T-helper 2 cell treated with Interferon-gamma antibody and Interleukin-4, amounts not matched to agents 100 ng/mL and 5 ng/mL, for 36 hours (primary cell): ENCODE results near the gene SLC35E3. TPM values are rescaled to one million over a fixed set of nuclear protein-coding genes. Genes with fewer than 3 reads are reported as not detected.

ENCODE experiments used
- intact Hi-C: fragments of 100-400 bp; cut with micrococcal nuclease; formaldehyde crosslinking; loops from one replicate; pipeline ENCODE4 v1.15.1; 2023
- total RNA-seq: library from RNA; stranded (reverse); gene quantifications from 2 replicates; pipeline ENCODE4 v1.2.3, GENCODE V29; 2022

Gene SLC35E3
- total RNA-seq, 1 donor from 2014 or later, result 7.5 TPM

GRCh38 chr12:68768431-68768939 is 22.5 kb downstream of the SLC35E3 start:
- intact Hi-C loops, result no loop called here

- intact Hi-C loops, result no loop called here
Observed at GRCh38 chr12:68769941-68770340, 24.0 kb downstream of the SLC35E3 start.

- intact Hi-C loops, result no loop called here
Observed at GRCh38 chr12:68771223-68771925, 25.4 kb downstream of the SLC35E3 start.

- intact Hi-C loops, result no loop called here
Observed at GRCh38 chr12:68772714-68773113, 26.7 kb downstream of the SLC35E3 start.

GRCh38 chr12:68773582-68773981 is 27.6 kb downstream of the SLC35E3 start:
- intact Hi-C loops, result no loop called here

GRCh38 chr12:68775121-68775630 is 29.2 kb downstream of the SLC35E3 start:
- intact Hi-C loops, result no loop called here

GRCh38 chr12:68776976-68777610 is 31.1 kb downstream of the SLC35E3 start:
- intact Hi-C loops, result no loop called here

GRCh38 chr12:68779280-68779679 is 33.3 kb downstream of the SLC35E3 start:
- intact Hi-C loops, result no loop called here

GRCh38 chr12:68780731-68781130 is 34.8 kb downstream of the SLC35E3 start:
- intact Hi-C loops, result no loop called here

- intact Hi-C loops, result no loop called here
Observed at GRCh38 chr12:68781728-68782127, 35.8 kb downstream of the SLC35E3 start.

- intact Hi-C loops, result no loop called here
Observed at GRCh38 chr12:68784015-68784414, 38.0 kb downstream of the SLC35E3 start.

- intact Hi-C loops, result no loop called here
Observed at GRCh38 chr12:68785358-68785757, 39.4 kb downstream of the SLC35E3 start.

- intact Hi-C loops, result no loop called here
Observed at GRCh38 chr12:68785823-68786222, 39.8 kb downstream of the SLC35E3 start.

- intact Hi-C loops, result no loop called here
Observed at GRCh38 chr12:68786929-68787328, 41.0 kb downstream of the SLC35E3 start.

GRCh38 chr12:68788554-68789143 is 42.7 kb downstream of the SLC35E3 start:
- intact Hi-C loops, result no loop called here

GRCh38 chr12:68789144-68789878 is 43.3 kb downstream of the SLC35E3 start:
- intact Hi-C loops, result no loop called here

GRCh38 chr12:68790081-68790951 is 44.3 kb downstream of the SLC35E3 start:
- intact Hi-C loops, result no loop called here

- intact Hi-C loops, result no loop called here
Observed at GRCh38 chr12:68790952-68791234, 44.9 kb downstream of the SLC35E3 start.

GRCh38 chr12:68791897-68792481 is 46.0 kb downstream of the SLC35E3 start:
- intact Hi-C loops, result no loop called here

GRCh38 chr12:68792952-68793351 is 47.0 kb downstream of the SLC35E3 start:
- intact Hi-C loops, result no loop called here
